NCI-H2227 treated with DMSO at 0.1 percent for 48 hours (cell line): ENCODE measurements around the gene IQGAP1.
A peak's percentile ranks its signal among the peaks of the same experiment; 100 is the strongest.

Source experiments
- DNase-seq: peaks from one replicate; lab custom pipeline; 2025; lab: John Stamatoyannopoulos, UW

The IQGAP1 gene

DNA sequence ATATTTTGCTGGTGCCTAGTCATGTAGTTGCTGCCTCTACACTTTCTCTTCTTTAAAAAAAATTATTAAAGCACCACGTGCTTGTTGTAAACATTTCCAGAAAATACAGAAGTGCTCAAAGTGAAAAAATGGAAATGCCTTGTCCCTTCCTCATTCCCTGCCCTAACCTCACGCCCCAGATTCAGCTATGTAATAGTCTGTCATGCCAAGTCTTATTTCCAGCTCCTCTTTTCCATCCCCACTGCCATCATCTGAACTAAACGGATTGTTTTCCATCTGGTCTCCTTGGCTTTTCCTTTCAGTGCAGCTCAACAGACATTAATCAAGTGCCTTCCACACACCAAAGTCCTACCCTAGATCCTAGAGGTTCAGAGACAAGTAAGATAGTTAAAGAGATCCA is 20.5 kb upstream of the IQGAP1 start:
- DNase-seq = no peak

DNA sequence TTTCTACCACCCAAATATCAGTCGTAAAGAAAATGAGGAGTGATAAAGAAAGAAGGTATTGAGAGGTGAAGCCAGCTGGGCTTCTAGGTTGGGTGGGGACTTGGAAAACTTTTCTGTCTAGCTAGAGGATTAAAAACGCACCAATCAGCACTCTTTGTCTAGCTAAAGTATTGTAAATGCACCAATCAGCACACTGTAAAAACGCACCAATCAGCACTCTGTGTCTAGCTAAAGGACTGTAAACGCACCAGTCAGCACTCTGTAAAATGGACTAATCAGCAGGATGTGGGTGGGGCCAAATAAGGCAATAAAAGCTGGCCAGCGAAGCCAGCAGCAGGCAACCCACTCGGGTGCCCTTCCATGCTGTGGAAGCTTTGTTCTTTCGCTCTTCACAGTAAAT is 13.0 kb upstream of the IQGAP1 start:
- no peak for DNase-seq

DNA sequence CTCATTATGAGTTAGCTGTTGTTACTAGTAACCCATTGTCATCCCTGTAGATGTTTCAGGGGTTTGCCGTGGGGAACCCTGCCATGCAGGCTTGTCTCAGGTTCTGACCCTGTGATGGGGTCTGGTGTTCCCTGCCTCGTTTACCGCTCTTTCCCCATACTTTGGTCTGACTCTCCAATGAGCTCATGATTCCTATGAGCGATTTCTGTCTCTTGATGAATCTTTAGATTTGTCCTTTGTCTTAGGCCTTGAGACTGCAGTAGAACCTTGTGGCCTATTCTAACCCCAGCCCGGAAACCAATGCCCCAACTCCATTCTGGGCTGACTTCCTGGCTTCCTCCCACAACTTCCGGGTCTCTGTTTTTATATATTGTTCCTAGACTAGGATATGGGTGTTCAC is 11.3 kb upstream of the IQGAP1 start:
- DNase-seq = no peak

DNA sequence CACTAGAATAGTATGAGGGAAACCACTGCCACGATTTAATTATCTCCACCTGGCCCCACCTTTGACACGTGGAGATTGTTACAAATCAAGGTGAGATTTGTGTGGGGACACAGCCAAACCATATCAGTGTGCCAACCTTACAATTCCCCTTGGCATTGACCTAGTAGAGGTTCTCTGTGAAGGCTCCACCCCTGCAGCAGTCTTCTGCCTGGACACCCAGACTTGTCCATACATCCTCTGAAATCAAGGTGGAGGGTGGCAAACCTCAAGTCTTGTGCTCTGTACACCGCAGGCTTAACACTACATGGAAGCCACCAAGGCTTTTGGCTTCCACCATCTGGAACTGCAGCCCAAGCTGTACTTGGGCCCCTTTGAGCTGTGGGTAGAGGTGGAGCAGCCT is 8.8 kb upstream of the IQGAP1 start:
- DNase-seq = no peak

DNA sequence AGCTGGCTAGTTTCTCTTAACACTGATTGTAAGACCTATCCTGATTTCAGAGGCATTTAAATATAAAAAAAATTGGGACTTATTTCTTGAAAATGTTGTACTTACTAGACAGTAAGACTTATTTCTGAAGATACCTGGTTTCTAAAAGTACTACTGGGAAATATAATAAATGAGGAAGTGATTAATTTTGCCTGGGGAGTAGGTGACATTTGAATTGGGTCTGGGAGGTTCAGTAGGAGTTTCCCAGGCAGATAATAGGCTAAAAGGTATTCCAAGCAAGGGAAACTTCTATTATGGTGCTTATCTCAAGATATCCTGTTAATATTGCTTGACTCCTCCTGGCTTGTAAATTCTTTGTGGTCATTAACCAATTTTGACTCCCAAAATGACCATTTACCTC is 6.5 kb upstream of the IQGAP1 start:
- DNase-seq = no peak

DNA sequence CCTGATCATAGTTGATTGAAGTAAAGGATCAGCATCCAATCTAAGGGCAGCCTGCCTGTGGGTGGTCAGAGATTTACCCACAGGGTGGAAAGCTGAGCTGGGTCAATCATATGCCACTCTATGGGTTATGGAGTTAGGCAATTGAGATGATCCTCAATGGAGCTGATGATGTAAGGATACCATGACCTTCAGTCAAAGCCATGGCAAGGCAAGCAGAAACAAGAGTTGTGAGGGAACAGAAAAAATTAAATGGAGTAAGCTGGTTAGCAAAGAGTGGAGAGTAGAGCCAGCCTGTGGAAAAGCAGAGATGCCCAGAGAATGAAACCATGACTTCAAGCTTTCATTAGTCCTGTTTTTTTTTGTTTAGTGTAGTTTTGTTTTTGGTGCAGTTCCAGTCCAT is 5.7 kb upstream of the IQGAP1 start:
- DNase-seq = no peak

DNA sequence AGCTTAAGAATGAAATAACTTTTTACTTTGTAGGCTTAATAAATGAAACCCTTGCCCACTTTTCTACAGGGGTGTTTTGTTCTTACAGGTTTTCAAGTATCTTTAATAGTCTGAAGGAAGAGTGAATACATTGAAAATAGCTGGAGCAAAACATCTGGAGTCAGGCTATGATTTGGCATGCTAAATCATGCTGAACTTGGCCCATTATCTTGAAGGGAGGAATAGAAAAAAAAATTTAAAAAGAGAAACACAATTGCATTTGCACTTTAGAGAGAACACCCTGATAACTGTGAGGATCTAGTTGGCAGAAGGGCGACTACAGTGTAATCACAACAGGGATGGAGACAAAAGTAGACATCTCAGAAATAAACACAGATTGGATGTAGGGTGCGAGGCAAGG is 1.8 kb upstream of the IQGAP1 start:
- DNase-seq = no peak

DNA sequence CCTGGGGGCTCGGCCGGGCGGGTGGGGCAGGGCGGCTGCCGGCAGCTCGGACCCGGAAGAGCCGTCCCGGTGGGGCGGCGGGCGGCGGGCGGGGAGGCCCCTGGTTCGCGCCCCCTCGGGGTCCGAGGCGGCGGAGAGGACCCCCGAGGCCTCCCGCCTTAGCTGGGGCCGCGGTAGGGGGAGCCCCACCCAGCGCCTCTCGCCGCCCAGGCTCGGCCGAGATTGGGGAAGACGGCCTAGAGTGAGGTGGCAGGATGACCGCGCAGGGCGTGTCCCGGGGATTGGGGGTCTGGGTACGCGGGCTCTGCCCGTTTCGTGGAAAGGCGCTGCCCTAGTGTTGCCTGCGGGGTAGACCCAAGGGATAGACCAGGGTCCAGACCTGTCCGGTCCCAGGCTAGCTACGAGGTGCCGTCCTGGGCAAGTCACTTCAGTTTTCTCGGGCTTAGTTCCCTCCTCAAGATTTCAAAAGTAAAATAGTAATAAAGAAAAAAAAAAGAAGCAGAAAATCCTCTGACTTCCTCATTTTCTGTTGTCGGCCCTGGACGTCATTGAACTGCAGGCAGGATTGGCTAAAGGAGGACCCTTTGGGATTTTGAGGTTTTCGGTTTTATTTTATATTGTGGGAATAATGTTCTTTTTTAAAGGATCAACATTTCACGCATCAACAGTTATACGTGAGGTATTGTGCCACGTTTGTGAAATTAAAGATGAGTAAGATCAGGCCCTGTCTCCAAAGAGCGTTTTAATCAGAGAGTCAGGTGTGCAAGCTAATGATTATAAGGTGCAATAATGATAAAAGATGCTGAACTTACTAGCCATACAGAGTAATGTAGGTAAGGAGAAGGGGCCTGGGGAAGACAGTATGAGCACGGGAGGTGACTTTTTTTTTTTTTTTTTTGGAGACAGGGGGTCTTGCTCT is 679 bp downstream of the IQGAP1 start:
- peak; percentile 31 for DNase-seq

DNA sequence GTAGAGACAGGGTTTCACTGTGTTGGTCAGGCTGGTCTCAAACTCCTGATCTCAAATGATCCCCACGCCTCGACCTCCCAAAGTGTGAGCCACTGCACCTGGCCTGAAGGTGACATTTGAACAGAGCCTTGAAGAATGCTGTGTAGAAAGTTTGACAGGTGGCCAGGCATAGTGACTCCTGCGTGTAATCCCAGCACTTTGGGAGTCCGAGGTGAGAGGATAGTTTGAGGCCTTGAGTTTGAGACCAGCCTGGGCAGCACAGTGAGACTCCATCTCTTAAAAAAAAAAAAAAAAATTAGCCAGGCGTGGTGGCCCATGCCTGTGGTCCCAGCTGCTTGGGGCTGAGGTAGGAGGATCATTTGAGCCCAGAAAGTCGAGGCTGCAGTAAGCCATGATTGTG is 1.5 kb downstream of the IQGAP1 start:
- DNase-seq = no peak

DNA sequence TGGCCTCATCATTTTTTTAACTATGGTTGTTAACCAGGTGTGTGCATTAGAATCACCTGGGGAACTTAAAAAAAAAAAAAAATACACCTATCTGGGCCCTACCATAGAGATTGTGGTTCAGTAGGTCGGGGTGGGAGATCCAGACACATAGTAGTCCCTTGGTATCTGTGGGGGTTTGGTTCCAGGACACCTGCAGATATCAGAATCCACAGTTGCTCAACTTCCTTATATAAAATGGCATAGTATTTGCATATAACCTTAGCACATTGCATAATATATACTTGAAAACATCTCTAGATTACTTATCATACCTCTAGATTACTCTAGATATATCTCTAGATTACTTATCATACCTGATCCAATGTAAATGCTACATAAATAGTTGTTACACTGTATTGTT is 5.0 kb downstream of the IQGAP1 start:
- DNase-seq = no peak

DNA sequence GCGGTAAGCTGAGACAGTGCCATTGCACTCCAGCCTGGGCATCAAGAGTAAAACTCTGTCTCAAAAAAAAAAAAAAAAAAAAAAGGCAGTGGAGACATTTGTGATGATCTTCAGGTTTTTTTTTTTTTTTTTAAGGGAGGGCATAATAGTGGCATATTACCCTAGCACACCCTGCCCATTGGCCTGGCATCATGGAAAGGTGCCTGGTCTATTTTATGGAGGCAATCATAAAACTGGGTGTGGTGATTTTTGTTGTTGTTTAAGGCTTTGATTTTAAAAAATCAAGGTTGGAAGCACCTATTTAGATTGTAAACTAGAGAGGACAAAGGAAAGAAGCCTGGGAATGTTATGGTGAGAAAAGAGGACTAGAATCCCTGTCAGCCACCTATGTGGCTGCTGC is 6.0 kb downstream of the IQGAP1 start:
- no peak for DNase-seq

DNA sequence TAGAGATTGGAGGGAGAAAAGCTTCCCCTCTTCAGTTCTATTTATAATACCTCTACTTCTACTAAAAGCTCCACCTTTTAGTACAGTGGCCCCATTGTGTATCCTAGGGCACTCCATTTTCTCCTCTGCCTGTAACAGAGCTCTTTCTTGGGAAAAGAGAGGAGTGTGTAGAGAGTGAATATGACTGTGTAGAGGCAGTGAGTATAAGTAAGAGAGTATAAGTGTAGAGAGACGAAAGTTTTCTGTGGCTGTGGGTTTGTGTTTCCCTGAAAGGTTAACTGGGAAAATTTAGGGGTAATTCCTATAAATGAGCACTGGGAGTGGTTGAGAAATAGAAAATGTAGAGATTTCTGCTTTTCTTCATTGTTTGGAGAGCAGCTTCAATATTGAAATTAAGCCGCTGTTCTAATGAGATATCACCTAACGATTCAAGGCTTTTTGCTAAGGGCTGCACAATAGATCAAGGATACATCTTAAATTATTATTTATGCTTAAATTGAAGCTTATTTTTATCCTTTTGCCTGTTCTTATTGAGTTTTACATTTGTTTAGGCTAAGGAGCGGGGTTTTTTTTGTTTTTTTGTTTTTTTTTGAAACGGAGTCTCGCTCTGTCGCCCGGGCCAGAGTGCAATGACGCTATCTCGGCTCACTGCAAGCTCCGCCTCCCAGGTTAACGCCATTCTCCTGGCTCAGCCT is 6.9 kb downstream of the IQGAP1 start:
- no peak for DNase-seq

DNA sequence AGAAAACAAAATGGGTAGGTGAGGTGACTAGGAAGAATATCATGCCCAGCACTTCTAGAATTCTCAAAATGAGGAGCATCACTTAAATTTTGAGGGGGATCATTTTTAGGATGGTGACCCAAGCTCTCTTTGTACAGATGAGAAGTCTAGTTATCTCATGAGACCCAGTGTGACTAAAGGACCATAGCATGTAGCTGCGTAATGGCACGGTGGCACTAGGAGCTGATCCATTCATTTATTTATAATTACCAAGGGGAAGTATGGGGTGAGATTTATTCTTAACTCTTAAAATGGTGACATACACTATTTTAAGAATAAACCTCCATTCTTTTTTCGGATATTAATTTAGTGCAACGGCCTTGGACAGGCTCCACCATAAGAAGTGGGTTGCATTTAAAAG is 8.3 kb downstream of the IQGAP1 start:
- no peak for DNase-seq

DNA sequence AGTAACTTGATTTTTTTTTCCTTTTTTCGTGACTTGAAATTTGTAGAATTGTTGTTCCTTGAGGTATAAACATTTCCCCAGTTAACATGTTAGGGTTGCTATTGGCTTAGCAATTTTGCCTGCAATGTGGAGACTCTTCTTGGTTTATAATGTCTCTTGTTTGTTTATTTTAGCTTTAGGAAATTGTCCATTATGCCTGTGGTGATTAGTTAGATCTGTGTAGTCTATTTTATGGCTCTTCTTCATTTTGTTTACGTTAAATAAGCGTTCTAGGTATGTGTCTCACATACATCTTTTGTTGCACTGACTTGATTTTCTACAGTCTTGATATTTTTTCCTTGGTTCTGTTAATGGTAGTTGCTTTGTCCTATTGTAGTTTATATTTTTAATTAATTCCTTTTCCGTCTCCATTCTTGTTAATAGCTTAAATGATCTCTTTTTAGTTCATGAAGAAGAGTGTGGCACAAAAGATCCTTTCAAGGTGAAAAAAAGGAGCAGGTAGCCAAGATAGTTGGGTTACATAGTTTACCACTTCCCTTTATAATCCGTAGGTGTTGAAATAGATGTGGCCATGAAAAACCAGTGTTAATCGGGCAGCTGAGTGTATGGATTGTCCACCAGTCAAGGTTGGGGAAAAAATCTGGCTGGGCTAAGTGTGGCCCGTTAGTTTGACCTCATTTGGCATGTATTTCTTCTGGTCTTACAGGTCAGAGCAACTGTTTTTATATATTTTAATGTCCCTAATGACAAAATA is 12.1 kb downstream of the IQGAP1 start:
- no peak for DNase-seq

DNA sequence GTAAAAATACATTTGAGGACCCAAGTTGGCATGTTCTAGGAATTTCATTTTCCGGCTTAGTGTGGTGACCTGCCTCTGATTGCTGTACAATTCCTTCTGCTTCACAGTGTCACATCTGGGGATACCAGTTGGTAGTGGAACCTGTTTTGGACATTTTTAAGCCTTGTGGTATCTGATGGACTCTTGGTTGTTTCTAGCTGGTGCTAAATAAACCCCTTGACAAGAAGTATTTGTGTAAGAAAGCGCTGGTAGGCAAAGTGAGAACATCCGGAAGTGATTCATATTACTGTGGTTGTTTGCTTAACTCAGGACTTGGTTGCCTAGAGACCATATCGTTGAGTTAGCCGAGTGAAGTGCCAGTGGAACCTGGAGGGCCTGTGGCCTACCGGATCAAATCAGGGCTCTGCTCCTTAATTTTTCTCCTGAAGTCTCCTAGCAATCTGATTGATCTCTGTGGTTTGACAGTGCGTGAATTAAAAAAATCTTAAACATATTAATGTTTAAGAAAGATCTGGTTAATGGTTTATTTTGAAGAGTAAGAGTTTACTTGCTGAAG is 12.8 kb downstream of the IQGAP1 start:
- DNase-seq = peak; percentile 47

DNA sequence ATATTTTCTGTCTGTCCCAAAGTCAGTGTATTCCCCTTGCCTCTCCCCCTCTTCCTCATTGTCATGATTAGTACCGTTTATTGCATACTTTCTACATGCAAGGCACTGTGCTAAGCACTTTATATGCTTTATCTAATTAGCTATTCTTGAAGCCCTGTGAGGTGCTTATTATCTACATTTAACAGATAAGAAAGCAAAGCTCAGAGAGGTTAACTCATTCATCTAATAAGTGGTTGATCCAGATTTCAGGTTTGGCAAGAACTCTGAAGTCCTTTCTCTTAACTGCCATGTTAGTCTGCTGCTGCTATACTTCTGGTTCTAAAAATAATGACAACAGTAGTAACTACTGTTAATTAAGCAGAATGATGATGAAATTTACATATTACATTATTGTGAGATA is 13.5 kb downstream of the IQGAP1 start:
- DNase-seq = no peak

DNA sequence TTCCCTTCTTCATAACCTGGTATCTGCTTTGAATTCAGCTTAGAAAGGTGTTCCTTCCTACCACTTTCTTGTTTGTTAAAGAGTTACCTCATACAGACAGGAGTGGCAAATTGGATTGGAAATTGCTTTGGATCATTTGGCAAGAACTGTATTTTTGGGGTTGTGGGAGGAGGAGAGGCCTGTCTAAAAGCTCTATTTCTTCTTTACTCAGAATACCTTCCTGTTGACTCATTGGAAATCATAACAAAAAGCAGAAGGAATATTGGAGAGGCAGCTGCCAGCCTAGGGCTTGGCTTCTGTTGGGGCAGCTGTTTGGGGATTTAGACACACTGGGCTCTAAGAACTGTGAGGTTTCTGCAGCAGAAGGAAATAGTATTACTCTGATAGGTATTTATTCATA is 14.2 kb downstream of the IQGAP1 start:
- DNase-seq = no peak

DNA sequence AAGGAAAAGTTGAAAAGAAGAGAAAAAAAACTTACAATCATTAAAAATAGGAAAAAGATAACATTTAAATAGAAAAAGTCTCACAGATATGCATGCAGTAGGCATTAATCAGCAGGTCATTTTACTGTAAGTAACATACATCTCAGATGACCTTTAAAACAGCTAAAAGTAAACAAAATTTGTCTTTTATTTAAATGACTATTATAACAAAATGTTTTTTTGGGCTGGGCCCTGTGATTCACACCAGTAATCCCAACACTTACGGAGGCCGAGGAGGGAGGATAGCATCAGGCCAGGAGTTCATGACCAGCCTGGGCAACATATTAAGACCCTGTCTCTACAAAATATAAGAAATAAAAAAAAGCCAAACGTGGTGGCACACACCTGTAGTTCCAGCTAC is 14.7 kb downstream of the IQGAP1 start:
- DNase-seq = no peak

DNA sequence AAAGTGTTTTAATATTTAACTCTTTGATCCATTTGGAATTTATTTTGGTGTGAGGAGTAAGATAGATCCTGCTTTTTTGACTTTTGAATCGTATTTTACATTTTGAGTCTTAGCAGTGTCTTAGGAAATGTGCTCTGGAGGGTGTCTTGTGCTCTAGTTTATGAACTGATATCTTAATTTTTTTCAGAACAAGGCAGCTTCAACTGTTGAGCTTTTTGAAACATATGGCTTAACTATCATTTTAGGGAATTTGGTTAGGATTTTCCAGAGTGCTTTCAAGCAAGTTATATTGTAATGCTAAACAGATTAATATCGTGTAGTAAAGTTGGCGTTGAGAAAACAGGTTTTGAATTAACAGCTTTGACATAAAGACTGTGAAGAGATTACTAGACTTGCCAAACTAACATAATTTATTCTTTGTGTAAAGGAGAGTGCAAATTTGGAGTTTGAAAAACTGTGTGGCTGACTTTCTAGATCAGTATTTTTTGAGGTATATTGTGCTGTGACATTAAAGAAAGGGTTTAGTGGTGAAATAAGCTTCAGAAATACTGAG is 17.1 kb downstream of the IQGAP1 start:
- DNase-seq = no peak

DNA sequence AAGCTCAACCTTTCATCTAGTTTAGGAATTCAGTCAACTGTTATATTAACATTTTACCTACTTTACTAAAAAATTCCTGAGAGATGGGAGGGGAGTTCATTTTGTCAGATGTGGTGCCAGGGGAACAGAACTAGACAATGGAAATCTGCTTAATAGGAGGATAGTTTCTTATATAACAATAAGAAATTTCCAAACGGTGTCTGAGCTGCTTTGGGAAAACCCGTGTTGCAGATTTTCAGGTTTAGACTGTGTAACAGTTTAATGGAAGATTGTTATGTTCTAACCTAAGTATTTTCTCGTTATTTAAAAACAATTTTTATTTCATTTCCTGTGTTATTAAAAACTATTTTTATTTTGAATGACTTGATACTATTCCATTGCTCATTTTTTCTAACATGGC is 19.3 kb downstream of the IQGAP1 start:
- no peak for DNase-seq

DNA sequence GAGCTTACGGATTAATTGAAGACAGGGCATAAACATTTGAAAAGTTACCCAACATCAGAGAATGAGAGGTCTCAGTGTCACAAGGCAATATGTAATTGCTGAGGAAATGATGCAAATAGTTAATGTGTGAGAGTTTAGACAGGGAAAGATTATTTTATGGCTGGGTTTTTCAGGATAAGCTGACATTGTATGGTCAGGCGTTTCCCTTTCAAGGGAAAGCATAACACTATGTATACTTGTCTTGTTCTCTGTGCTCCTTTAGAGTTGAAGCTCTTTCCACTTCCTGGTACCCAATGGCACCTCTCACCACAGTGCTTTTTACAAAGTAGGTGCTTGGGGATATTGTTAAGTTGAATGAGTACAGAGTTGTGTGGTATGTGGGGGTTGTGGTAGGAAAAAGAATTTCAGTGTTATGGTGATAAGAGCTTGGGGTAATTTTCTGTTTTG is 19.9 kb downstream of the IQGAP1 start:
- no peak for DNase-seq

DNA sequence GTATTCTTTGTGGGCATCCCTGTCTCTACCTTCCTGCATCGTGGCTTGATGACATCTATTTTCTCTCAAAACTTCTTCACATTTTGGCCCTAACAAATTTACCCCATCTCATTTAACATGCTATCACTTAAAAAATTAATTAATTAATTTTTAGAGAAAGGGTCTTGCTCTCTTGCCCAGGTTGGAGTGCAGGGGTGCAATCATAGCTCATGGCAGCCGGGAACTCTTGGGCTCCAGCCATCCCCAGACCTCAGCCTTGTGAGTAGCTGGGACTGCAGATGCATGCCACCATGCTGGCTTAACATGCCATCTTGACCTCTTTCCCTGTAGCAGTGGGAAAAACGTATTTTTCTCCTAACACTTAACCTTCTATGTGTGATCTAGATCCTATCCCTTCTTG is 20.6 kb downstream of the IQGAP1 start:
- DNase-seq = no peak
